Hematopoietic multipotent progenitor cell treated with erythropoietin and hydrocortisone succinate and interleukin-3 and kit ligand, for 4 days (in vitro differentiated cells): ENCODE data around the gene PRDM8.
"Not testable (repeated sequence)": the region's sequence is repeated elsewhere in the genome, so short reads cannot be mapped to it uniquely, and the experiment has no call there.

Experiments used
- DNase-seq: peaks from one replicate; pipeline ENCODE4 v3.0.0-alpha.2; 2015

Gene PRDM8

DNA sequence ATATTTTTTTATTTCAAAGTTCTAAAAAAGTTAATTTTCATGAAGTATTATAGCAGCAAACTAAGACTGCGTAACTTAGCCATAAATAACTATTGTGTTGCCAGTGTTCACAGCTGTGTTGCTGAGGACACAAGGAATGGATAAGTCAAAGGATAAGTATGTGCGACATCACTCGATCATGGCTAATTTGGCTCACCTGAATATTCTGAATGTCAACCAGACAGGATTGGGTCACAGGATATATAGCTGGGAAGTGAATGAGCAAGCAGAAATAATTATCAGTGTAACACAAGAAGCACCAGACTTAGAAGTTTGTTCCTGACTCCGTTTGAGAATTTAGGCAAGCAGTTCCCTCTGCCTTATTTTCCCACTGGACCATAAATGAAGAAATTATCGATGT, 33.9 kb downstream of the PRDM8 start:
- DNase-seq = no peak

DNA sequence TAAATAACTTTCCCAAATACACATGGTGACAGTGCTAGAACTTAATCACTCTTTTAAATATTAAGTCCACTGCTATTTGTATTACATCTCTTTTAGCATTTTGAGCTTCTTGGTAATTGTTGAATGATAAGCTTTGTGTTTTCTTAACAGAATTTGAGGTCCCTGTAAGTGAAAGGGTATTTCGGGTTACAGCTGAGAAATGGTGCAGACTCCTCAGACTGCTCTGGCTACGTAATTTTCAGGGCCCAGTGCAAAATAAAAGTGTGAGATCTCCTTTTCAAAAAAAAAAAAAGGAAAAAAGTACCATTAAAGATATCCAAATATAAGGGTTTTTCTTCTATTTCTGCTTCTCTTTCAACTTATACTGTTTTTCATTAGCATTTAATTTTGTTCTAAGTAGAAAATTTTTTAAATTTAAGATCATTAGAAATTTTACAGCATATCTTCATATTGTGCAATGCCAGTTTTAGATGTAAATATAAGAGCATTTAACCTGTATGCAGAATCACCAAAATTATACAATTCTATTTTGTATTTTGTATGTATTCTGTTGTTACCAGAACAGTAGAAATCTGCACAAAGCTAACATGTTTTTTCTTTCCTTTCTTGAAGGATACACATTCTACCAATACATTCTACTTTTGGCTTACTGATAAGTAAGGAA, 35.5 kb downstream of the PRDM8 start:
- no peak for DNase-seq

- no peak for DNase-seq
These were observed 36.1 kb downstream of the PRDM8 start for GRCh38 chr4:80233390-80233789.

GRCh38 chr4:80235451-80235850, 38.1 kb downstream of the PRDM8 start:
- no peak for DNase-seq

GRCh38 chr4:80237992-80238391, 40.7 kb downstream of the PRDM8 start:
- DNase-seq = no peak

- DNase-seq = no peak
These were observed 42.3 kb downstream of the PRDM8 start for GRCh38 chr4:80239480-80240150.

GRCh38 chr4:80240976-80241375, 43.7 kb downstream of the PRDM8 start:
- DNase-seq = no peak

- no peak for DNase-seq
These were observed 46.1 kb downstream of the PRDM8 start for GRCh38 chr4:80243274-80244018.

DNA sequence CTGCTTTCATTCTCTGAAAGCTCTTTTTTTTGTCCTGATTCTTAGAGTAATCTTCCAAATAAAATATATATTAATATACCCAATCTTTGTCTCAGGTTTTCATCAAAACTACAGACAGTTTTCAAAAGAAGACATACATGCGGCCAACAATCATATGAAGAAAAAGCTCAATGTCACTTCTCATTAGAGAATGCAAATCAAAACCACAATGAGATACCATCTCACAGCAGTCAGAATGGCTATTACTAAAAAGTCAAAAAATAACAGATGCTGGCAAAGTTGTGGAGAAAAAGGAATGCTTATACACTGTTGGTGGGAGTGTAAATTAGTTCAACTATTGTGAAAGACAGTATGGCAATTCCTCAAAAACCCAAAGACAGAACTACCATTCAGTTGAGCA, 50.2 kb downstream of the PRDM8 start:
- DNase-seq = not testable (repeated sequence)

DNA sequence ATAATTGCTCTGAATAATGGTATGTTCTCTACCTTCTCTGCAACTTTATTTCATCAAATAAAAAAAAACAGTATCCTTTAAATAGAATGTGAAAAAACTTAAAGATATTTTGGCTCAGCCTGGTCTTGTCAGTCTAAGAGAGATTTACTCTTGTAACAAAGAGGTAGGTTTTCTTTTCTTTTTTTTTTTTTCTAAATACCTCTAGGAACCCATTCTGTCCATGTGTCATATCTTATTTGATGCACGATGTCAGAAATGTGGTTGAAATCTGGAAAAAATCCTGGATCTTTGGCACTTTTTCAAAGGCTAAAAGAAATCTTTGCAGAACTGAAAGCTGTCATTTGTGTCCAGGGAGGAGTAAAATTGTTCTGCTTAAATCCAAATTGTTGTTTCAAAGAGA, 51.8 kb downstream of the PRDM8 start:
- DNase-seq = no peak

DNA sequence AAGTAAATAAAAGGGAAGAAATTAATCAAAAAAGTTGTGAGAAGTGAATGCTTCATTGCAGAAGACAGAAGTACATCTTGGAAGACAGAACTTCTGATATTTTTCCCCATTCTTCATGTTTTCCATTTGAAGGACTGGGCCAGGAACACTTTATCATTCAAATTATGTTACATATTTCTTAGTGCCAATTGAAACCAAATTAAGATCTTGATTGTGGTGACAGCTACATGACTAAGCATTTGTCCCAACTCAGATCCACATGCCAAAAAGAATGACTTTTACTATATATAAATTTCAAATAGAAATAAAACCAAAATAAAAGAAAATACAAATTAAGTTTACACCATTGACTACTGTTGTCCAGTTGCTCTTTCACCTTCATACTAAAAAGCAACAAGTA, 55.1 kb downstream of the PRDM8 start:
- peak; percentile 35 for DNase-seq

DNA sequence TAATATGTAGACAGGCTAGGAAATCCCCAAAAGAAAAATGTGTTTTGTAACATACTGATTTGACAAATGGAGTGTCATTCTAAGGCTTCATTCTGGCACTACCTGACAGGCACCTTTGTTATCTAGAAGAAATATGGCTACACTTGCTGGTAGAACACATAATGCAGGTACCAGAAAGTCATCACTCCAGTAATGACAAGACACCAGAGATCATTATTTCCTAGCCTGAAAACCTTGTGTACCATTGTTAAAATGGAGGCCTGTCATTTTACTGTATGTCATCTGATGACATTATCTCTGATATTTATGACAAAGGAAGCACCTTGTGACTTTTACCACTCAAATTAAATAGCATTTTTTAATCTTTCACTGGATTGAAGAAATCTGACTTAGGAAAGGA, 55.6 kb downstream of the PRDM8 start:
- no peak for DNase-seq

GRCh38 chr4:80253510-80253909, 56.2 kb downstream of the PRDM8 start:
- DNase-seq = peak; percentile 80
